K562 (cell line): Measurements from ENCODE around the gene CSRNP2. TPM values are rescaled to one million over a fixed set of nuclear protein-coding genes. Genes with fewer than 3 reads are reported as not detected.

Source experiments
- ATF1 ChIP-seq, 2 experiments: fragments of 450-650 bp in 1 of 2; IDR thresholded peaks; 2 replicates each; pipeline ENCODE4 v1.6.1; 2016; ENCODE audit warnings: missing compliant biosample characterization in 1 of 2, missing genetic modification characterization in 1 of 2
- CBFA2T3 ChIP-seq: fragments of 450-650 bp; IDR thresholded peaks from 2 replicates; pipeline ENCODE4 v1.6.1; 2017
- CEBPG ChIP-seq, 3 experiments: fragments of 200-800 bp in 1 of 3; sonication (Bioruptor generic) in 1 of 3; sonication (generic) in 1 of 3; formaldehyde crosslinking in 1 of 3; IDR thresholded peaks in 2 of 3; conservative IDR thresholded peaks in 1 of 3; 2 replicates each; pipeline versions ENCODE4 v1.6.1 to v1.8.0; 2016 to 2022; ENCODE audit warnings: missing compliant biosample characterization in 2 of 3, missing genetic modification characterization in 2 of 3, mild to moderate bottlenecking in 1 of 3, missing genetic modification reagents in 1 of 3
- E2F6 ChIP-seq, 2 experiments: IDR thresholded peaks; 2 replicates each; pipeline ENCODE4 v1.6.1; 2011; ENCODE audit warnings: borderline replicate concordance in 1 of 2, control low read depth in 1 of 2, low read depth in 1 of 2, low read length in 1 of 2, mild to moderate bottlenecking in 1 of 2, mixed read lengths in 1 of 2, moderate library complexity in 1 of 2; ENCODE audit not compliant: insufficient read depth in 1 of 2, insufficient read length in 1 of 2, poor library complexity in 1 of 2, severe bottlenecking in 1 of 2; ENCODE audit errors: extremely low read depth in 1 of 2
- EHMT2 ChIP-seq: fragments of 450-650 bp; IDR thresholded peaks from 2 replicates; pipeline ENCODE4 v1.6.1; 2018; ENCODE audit warnings: antibody characterized with exemption
- FUS ChIP-seq: fragments of 200-400 bp; formaldehyde crosslinking; optimal IDR thresholded peaks from 2 replicates; pipeline ENCODE3; 2017; ENCODE audit warnings: low read depth, low read length
- GTF2B ChIP-seq: IDR thresholded peaks from 2 replicates; pipeline ENCODE4 v1.6.1; 2011; ENCODE audit not compliant: insufficient read length; ENCODE audit errors: extremely low read depth
- KDM2B ChIP-seq: fragments of 250-450 bp; sonication (Bioruptor Pico); IDR thresholded peaks from 2 replicates; pipeline ENCODE4 v1.8.0; 2021; ENCODE audit warnings: mild to moderate bottlenecking, moderate library complexity
- SAFB ChIP-seq: fragments of 200-400 bp; formaldehyde crosslinking; IDR thresholded peaks from 2 replicates; pipeline ENCODE4 v1.6.1; 2017; ENCODE audit warnings: low read depth, low read length, borderline replicate concordance
- SIN3A ChIP-seq, 2 experiments: fragments of 150-350 bp in 1 of 2; IDR thresholded peaks; 2 replicates each; pipeline ENCODE4 v1.6.1; 2011 to 2016; ENCODE audit warnings: borderline replicate concordance in 2 of 2, low read depth in 2 of 2, low read length in 2 of 2, mild to moderate bottlenecking in 2 of 2, moderate library complexity in 2 of 2; ENCODE audit not compliant: control insufficient read depth in 1 of 2
- SMC3 ChIP-seq: conservative IDR thresholded peaks from 2 replicates; pipeline ENCODE4 v1.6.1; 2011; ENCODE audit warnings: low read depth, low read length, improper control_type of control experiment; ENCODE audit not compliant: insufficient read depth
- SNRNP70 ChIP-seq: fragments of 200-400 bp; formaldehyde crosslinking; optimal IDR thresholded peaks from 2 replicates; pipeline ENCODE3; 2017; ENCODE audit warnings: low read depth, low read length
- ZNF12 ChIP-seq: sonication (generic); formaldehyde crosslinking; IDR thresholded peaks from 2 replicates; pipeline ENCODE4 v1.4.0; 2020; ENCODE audit warnings: mild to moderate bottlenecking, missing genetic modification reagents
- ZNF668 ChIP-seq: fragments of 250-450 bp; sonication (Bioruptor Pico); IDR thresholded peaks from 2 replicates; pipeline ENCODE4 v1.8.0; 2022; ENCODE audit warnings: mild to moderate bottlenecking, inconsistent platforms
- polyA plus RNA-seq, 8 experiments: library from polyadenylated mRNA; depleted of rRNA in 4 of 8; stranded (reverse) in 5 of 8; unstranded in 3 of 8; fragments of >200 nt; fragmentation: Nextera tagmentation in 2 of 8; fragmentation: Illumina TruSeq in 1 of 8; extraction: Ambion mirVana in 2 of 8; extraction: Trizol in 1 of 8; gene quantifications; 2 replicates each; pipeline versions ENCODE4 v1.2.1 to v1.2.3, GENCODE V29; 2011 to 2014; ENCODE audit warnings: inconsistent platforms in 1 of 8, missing spikeins in 1 of 8
- total RNA-seq, 7 experiments: library from RNA; depleted of rRNA in 6 of 7; stranded (reverse); fragments of >200 nt in 6 of 7; fragmentation: Illumina TruSeq in 2 of 7; extraction: Trizol in 2 of 7; gene quantifications; 2 replicates each; pipeline versions ENCODE4 v1.2.1 to v1.2.3, GENCODE V29; 2011 to 2021; ENCODE audit warnings: low replicate concordance in 1 of 7
- TF ChIP-seq, protein P1 (sequence below), 2 experiments: fragments of 450-650 bp; IDR thresholded peaks; 2 replicates each; pipeline ENCODE4 v1.6.1; 2016; ENCODE audit warnings: mild to moderate bottlenecking in 2 of 2, borderline replicate concordance in 1 of 2, low read depth in 1 of 2, moderate library complexity in 1 of 2
- TF ChIP-seq, protein P2 (sequence below): IDR thresholded peaks from 2 replicates; pipeline ENCODE4 v1.6.1; 2014; ENCODE audit warnings: antibody characterized with exemption

CSRNP2 gene
- total and polyA plus RNA-seq, 9 of the 15 experiments (the other 6 are each of a cell fraction or from before 2014, with no cell fraction given), result 1.6 to 13.9 (median 5.9) TPM

- TF ChIP-seq, protein P1, sequence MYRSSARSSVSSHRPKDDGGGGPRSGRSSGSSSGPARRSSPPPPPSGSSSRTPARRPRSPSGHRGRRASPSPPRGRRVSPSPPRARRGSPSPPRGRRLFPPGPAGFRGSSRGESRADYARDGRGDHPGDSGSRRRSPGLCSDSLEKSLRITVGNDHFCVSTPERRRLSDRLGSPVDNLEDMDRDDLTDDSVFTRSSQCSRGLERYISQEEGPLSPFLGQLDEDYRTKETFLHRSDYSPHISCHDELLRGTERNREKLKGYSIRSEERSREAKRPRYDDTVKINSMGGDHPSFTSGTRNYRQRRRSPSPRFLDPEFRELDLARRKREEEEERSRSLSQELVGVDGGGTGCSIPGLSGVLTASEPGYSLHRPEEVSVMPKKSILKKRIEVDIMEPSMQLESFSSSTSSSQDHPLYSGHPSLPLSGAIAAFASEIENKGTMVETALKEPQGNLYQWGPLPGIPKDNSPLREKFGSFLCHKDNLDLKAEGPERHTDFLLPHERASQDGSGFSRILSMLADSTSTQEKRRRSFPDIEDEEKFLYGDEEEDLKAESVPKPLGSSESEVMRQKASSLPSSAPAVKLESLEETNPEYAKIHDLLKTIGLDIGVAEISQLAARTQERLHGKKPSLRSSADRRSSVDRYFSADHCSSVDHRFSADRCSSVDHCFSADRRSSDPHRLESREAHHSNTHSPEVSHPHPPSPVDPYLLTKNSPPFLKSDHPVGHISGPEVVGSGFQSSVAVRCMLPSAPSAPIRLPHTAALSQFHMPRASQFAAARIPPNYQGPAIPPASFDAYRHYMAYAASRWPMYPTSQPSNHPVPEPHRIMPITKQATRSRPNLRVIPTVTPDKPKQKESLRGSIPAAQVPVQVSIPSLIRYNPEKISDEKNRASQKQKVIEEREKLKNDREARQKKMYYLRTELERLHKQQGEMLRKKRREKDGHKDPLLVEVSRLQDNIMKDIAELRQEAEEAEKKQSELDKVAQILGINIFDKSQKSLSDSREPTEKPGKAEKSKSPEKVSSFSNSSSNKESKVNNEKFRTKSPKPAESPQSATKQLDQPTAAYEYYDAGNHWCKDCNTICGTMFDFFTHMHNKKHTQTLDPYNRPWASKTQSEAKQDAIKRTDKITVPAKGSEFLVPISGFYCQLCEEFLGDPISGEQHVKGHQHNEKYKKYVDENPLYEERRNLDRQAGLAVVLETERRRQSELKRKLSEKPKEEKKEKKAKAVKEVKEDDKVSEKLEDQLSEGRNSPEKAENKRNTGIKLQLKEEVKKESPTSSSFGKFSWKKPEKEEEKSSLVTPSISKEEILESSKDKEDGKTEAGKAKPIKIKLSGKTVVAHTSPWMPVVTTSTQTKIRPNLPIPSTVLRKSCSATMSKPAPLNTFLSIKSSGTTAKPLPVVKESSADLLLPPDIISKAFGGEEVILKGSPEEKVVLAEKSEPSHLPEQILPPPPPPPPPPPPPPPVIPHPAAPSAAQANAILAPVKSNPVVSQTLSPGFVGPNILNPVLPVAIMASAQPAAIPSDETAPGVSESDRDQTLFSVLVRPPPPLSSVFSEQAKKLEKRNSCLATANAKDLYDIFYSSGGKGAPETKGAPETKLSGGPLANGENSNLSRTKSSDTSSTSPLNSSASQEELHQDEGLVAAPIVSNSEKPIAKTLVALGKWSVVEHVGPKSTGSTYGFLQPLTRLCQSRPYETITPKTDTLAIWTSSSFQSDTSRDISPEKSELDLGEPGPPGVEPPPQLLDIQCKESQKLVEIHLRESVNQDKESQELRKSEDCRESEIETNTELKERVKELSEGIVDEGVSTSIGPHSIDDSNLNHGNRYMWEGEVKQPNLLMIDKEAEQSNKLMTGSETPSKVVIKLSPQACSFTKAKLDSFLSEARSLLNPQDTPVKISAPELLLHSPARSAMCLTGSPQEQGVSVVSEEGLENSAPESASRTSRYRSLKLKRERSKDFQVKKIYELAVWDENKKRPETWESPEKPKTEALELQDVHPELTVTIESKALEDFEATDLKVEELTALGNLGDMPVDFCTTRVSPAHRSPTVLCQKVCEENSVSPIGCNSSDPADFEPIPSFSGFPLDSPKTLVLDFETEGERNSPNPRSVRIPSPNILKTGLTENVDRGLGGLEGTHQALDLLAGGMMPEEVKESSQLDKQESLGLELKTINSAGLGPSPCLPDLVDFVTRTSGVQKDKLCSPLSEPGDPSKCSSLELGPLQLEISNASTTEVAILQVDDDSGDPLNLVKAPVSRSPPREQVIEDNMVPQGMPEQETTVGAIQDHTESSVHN (IDR thresholded peaks at IDR 0.05; ENCODE audit: borderline replicate concordance in 1 of 2, low read depth in 1 of 2), result no peak
- TF ChIP-seq SMC3, result no peak
- TF ChIP-seq ZNF668, result no peak
- TF ChIP-seq SAFB, result no peak
- TF ChIP-seq, protein P2, sequence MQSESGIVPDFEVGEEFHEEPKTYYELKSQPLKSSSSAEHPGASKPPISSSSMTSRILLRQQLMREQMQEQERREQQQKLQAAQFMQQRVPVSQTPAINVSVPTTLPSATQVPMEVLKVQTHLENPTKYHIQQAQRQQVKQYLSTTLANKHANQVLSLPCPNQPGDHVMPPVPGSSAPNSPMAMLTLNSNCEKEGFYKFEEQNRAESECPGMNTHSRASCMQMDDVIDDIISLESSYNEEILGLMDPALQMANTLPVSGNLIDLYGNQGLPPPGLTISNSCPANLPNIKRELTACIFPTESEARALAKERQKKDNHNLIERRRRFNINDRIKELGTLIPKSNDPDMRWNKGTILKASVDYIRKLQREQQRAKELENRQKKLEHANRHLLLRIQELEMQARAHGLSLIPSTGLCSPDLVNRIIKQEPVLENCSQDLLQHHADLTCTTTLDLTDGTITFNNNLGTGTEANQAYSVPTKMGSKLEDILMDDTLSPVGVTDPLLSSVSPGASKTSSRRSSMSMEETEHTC, result no peak
- TF ChIP-seq ZNF12, result no peak
- TF ChIP-seq ATF1 (CRISPR knock-in tag; IDR thresholded peaks at IDR 0.05), result no peak
- no peak for TF ChIP-seq ATF1 (tag; IDR thresholded peaks at IDR 0.05)
- TF ChIP-seq SNRNP70, result no peak
- no peak for TF ChIP-seq FUS
- TF ChIP-seq CEBPG (CRISPR knock-in tag; IDR thresholded peaks at IDR 0.05), result no peak
- no peak for TF ChIP-seq CEBPG (tag; conservative IDR thresholded peaks at IDR 0.05 in 1 of 2, IDR thresholded peaks at IDR 0.05 in 1 of 2)
- no peak for TF ChIP-seq KDM2B
- peak; percentile 69 for TF ChIP-seq CBFA2T3
- no peak for TF ChIP-seq GTF2B
- TF ChIP-seq E2F6 (IDR thresholded peaks at IDR 0.05; ENCODE audit: borderline replicate concordance in 1 of 2, extremely low read depth in 1 of 2, insufficient read depth in 1 of 2, insufficient read length in 1 of 2, low read depth in 1 of 2, low read length in 1 of 2, poor library complexity in 1 of 2, severe bottlenecking in 1 of 2), result no peak
- 0 out of 2 replicates have a peak, but pooled peaks have one; percentile 28 for TF ChIP-seq EHMT2
- no peak for TF ChIP-seq SIN3A (IDR thresholded peaks at IDR 0.05; ENCODE audit: borderline replicate concordance in 2 of 2, control insufficient read depth in 1 of 2, low read depth in 2 of 2, low read length in 2 of 2)
Measured at GRCh38 chr12:51033048-51033447, 50.3 kb downstream of the CSRNP2 start (continued).
